HEK293T (cell line): Measurements from ENCODE around the gene PTPRM.

Source experiments
- BHLHE40 ChIP-seq: fragments of 450-650 bp; IDR thresholded peaks from 2 replicates; pipeline ENCODE4 v1.6.1; 2016; ENCODE audit warnings: mild to moderate bottlenecking, moderate library complexity, borderline replicate concordance
- ELF4 ChIP-seq: fragments of 450-650 bp; IDR thresholded peaks from 2 replicates; pipeline ENCODE4 v1.6.1; 2017; ENCODE audit warnings: antibody characterized with exemption
- FOXA1 ChIP-seq: fragments of 450-650 bp; IDR thresholded peaks from 2 replicates; pipeline ENCODE4 v1.6.1; 2016; ENCODE audit warnings: mild to moderate bottlenecking
- FOXK2 ChIP-seq: fragments of 450-650 bp; IDR thresholded peaks from 2 replicates; pipeline ENCODE4 v1.6.1; 2016; ENCODE audit warnings: mild to moderate bottlenecking
- FOXM1 ChIP-seq: fragments of 450-650 bp; IDR thresholded peaks from 2 replicates; pipeline ENCODE4 v1.6.1; 2017; ENCODE audit warnings: mild to moderate bottlenecking, borderline replicate concordance
- L3MBTL2 ChIP-seq: fragments of 450-650 bp; conservative IDR thresholded peaks from 2 replicates; pipeline ENCODE4 v1.6.1; 2016; ENCODE audit warnings: mild to moderate bottlenecking
- NFRKB ChIP-seq: fragments of 450-650 bp; IDR thresholded peaks from 2 replicates; pipeline ENCODE4 v1.6.1; 2016; ENCODE audit warnings: mild to moderate bottlenecking, moderate library complexity
- SP1 ChIP-seq: fragments of 450-650 bp; IDR thresholded peaks from 2 replicates; pipeline ENCODE4 v1.6.1; 2017
- SUZ12 ChIP-seq: fragments of 450-650 bp; IDR thresholded peaks from 2 replicates; pipeline ENCODE4 v1.6.1; 2016; ENCODE audit warnings: mild to moderate bottlenecking
- TARDBP ChIP-seq: fragments of 450-650 bp; IDR thresholded peaks from 2 replicates; pipeline ENCODE4 v1.6.1; 2016
- ZNF384 ChIP-seq: fragments of 450-650 bp; IDR thresholded peaks from 2 replicates; pipeline ENCODE4 v1.6.1; 2016

GRCh38 chr18:7775843-7776242 lies 208.7 kb downstream of the PTPRM start:
- TF ChIP-seq NFRKB (no peak), FOXK2 (no peak), SP1 (no peak), SUZ12 (no peak), L3MBTL2 (no peak), BHLHE40 (no peak), ZNF384 (no peak), FOXM1 (no peak), TARDBP (no peak), FOXA1 (no peak), ELF4 (no peak)
